SK-N-SH (cell line): Measurements from ENCODE around the gene PSME2. TPM values are rescaled to one million over a fixed set of nuclear protein-coding genes. Genes with fewer than 3 reads are reported as not detected.

ENCODE experiments used
- CTCF ChIA-PET: fragments of 300-600, 350-600 bp; formaldehyde crosslinking; extraction: SDS; loops from one replicate; lab custom pipeline; 2021; lab: Yijun Ruan, JAX
- POLR2A ChIA-PET: fragments of 350-600 bp; sonication (Branson Sonifier 250); formaldehyde crosslinking; extraction: SDS; loops from one replicate; lab custom pipeline; 2020; ENCODE audit warnings: antibody characterized with exemption, inconsistent platforms; lab: Yijun Ruan, JAX
- DNase-seq: peaks from one replicate; pipeline ENCODE4 v3.0.0; 2012
- H2AFZ ChIP-seq: fragments of 200-600 bp; sonication (generic); 2 replicates; pipeline ENCODE4 v1.8.1; 2016; ENCODE audit warnings: antibody characterized with exemption, mild to moderate bottlenecking, low read depth
- H3F3A ChIP-seq: fragments of 200-600 bp; sonication (generic); replicated peaks from 2 replicates; pipeline ENCODE3; 2016; ENCODE audit warnings: antibody characterized with exemption, mild to moderate bottlenecking; ENCODE audit not compliant: insufficient read depth
- H3K27ac ChIP-seq, 2 experiments: fragments of 200-500 bp in 1 of 2; fragments of 200-600 bp in 1 of 2; sonication (Bioruptor generic) in 1 of 2; sonication (generic), shearing (Covaris generic) in 1 of 2; 2 replicates each; pipeline versions ENCODE4 v1.5.1 to v1.6.1; 2014 to 2016; ENCODE audit warnings: low read depth in 2 of 2, inconsistent platforms in 1 of 2, low read length in 1 of 2, mild to moderate bottlenecking in 1 of 2, mixed read lengths in 1 of 2
- H3K27me3 ChIP-seq: fragments of 200-600 bp; sonication (generic), shearing (Covaris generic); 2 replicates; pipeline ENCODE4 v1.6.1; 2016; ENCODE audit warnings: mixed run types; ENCODE audit not compliant: insufficient read depth
- H3K36me3 ChIP-seq, 2 experiments: fragments of 200-500 bp in 1 of 2; fragments of 200-600 bp in 1 of 2; sonication (Bioruptor generic) in 1 of 2; sonication (generic) in 1 of 2; replicated peaks in 1 of 2; 2 replicates each; pipeline versions ENCODE3 to v1.5.1; 2014 to 2016; ENCODE audit warnings: low read length in 1 of 2, mild to moderate bottlenecking in 1 of 2; ENCODE audit not compliant: insufficient read depth in 2 of 2, control insufficient read depth in 1 of 2
- H3K4me1 ChIP-seq, 2 experiments: fragments of 200-500 bp in 1 of 2; fragments of 200-600 bp in 1 of 2; sonication (Bioruptor generic) in 1 of 2; sonication (generic), shearing (Covaris generic) in 1 of 2; 2 replicates each; pipeline versions ENCODE4 v1.5.1 to v1.6.1; 2014 to 2016; ENCODE audit warnings: low read depth in 1 of 2, low read length in 1 of 2, mixed run types in 1 of 2; ENCODE audit not compliant: insufficient read depth in 2 of 2, control insufficient read depth in 1 of 2
- H3K4me2 ChIP-seq: fragments of 200-600 bp; sonication (generic), shearing (Covaris generic); 2 replicates; pipeline ENCODE4 v1.6.1; 2017; ENCODE audit warnings: mixed run types
- H3K4me3 ChIP-seq, 2 experiments: fragments of 200-500 bp in 1 of 2; fragments of 200-600 bp in 1 of 2; sonication (Bioruptor generic) in 1 of 2; sonication (generic), shearing (Covaris generic) in 1 of 2; 2 replicates each; pipeline versions ENCODE4 v1.5.1 to v1.8.1; 2014 to 2016; ENCODE audit warnings: low read depth in 2 of 2, inconsistent platforms in 1 of 2, low read length in 1 of 2, mild to moderate bottlenecking in 1 of 2, mixed read lengths in 1 of 2, moderate library complexity in 1 of 2
- H3K79me2 ChIP-seq: fragments of 200-600 bp; sonication (generic); 2 replicates; pipeline ENCODE4 v1.8.1; 2017; ENCODE audit warnings: mild to moderate bottlenecking; ENCODE audit not compliant: insufficient read depth
- H3K9ac ChIP-seq: fragments of 200-600 bp; sonication (generic); 2 replicates; pipeline ENCODE4 v1.6.1; 2017; ENCODE audit warnings: mixed run types
- H3K9me2 ChIP-seq: fragments of 200-600 bp; sonication (generic); 2 replicates; pipeline ENCODE4 v1.6.1; 2017; ENCODE audit warnings: mixed run types
- H3K9me3 ChIP-seq: fragments of 200-600 bp; sonication (generic); 2 replicates; pipeline ENCODE4 v1.6.1; 2017; ENCODE audit warnings: mixed run types, mild to moderate bottlenecking, moderate library complexity
- H4K20me1 ChIP-seq: fragments of 200-600 bp; sonication (generic); 2 replicates; pipeline ENCODE4 v1.6.1; 2017; ENCODE audit warnings: mild to moderate bottlenecking, mixed run types; ENCODE audit not compliant: insufficient read depth
- CTCF ChIP-seq: fragments of 200-600 bp; sonication (generic); IDR thresholded peaks from 2 replicates; pipeline ENCODE4 v1.6.1; 2017; ENCODE audit warnings: antibody characterized with exemption, mild to moderate bottlenecking, moderate library complexity
- EZH2phosphoT487 ChIP-seq: fragments of 200-600 bp; sonication (generic); IDR thresholded peaks from 2 replicates; pipeline ENCODE4 v1.6.1; 2017; ENCODE audit warnings: low read depth, mixed run types, mild to moderate bottlenecking, antibody characterized with exemption, moderate library complexity, borderline replicate concordance
- FOXJ3 ChIP-seq: sonication (generic); formaldehyde crosslinking; IDR thresholded peaks from 2 replicates; pipeline ENCODE4 v1.5.1; 2020; ENCODE audit warnings: mild to moderate bottlenecking, missing genetic modification reagents
- GATA2 ChIP-seq: sonication (generic); formaldehyde crosslinking; IDR thresholded peaks from 2 replicates; pipeline ENCODE4 v1.5.0; 2020; ENCODE audit warnings: mild to moderate bottlenecking, missing genetic modification reagents
- JUND ChIP-seq: IDR thresholded peaks from 2 replicates; pipeline ENCODE4 v1.4.0; 2012
- MXI1 ChIP-seq: IDR thresholded peaks from 2 replicates; pipeline ENCODE4 v1.6.1; 2012; ENCODE audit warnings: mild to moderate bottlenecking, low read depth, low read length, improper control_type of control experiment
- NFIC ChIP-seq: IDR thresholded peaks from 2 replicates; pipeline ENCODE4 v1.4.0; 2012; ENCODE audit warnings: borderline replicate concordance
- PBX3 ChIP-seq: IDR thresholded peaks from 2 replicates; pipeline ENCODE4; 2012
- RAD21 ChIP-seq: IDR thresholded peaks from 2 replicates; pipeline ENCODE4 v1.6.1; 2012; ENCODE audit warnings: mild to moderate bottlenecking, low read length
- RCOR1 ChIP-seq: fragments of 150-350 bp; IDR thresholded peaks from 2 replicates; pipeline ENCODE4 v1.6.1; 2017; ENCODE audit warnings: antibody characterized with exemption, low read length
- SIN3A ChIP-seq: IDR thresholded peaks from 2 replicates; pipeline ENCODE4 v1.6.1; 2012; ENCODE audit warnings: low read depth, mild to moderate bottlenecking, low read length, moderate library complexity, borderline replicate concordance
- ZBTB33 ChIP-seq: IDR thresholded peaks from 2 replicates; pipeline ENCODE4 v1.4.0; 2012; ENCODE audit warnings: low read depth, borderline replicate concordance
- WGBS: methylation state at CpG from one replicate; pipeline ENCODE4 v1.1.6; 2017; ENCODE audit warnings: low lambda C conversion rate; 5-methylcytosine and 5-hydroxymethylcytosine counted together
- polyA plus RNA-seq, 3 experiments: library from polyadenylated mRNA; depleted of rRNA; stranded (reverse); fragments of >200 nt; gene quantifications; 2 replicates each; pipeline ENCODE4 v1.2.3, GENCODE V29; 2012

PSME2 gene
- polyA plus RNA-seq, 1 of the 3 experiments (the other 2 are of a cell fraction), result 147 TPM

- no peaks in the 10 kb centered on the region for H3K9me2 ChIP-seq
- ChIA-PET CTCF (interaction anchor here (1.2 to 2.6 kb wide), 3 partner anchors 16 to 23 kb away, joined by 3 to 13 read pairs (median 3); no protein-coding TSS in a partner anchor), POLR2A (interaction anchor here (0.7 kb wide), 2 partner anchors 14 to 41 kb away, joined by 3 read pairs; no protein-coding TSS in a partner anchor)
- H3K9me3 ChIP-seq, result no peaks in the 10 kb centered on the region
- TF ChIP-seq SIN3A (no peak), MXI1 (no peak), FOXJ3 (CRISPR knock-in tag) (no peak), JUND (no peak), ZBTB33 (no peak), NFIC (no peak), RCOR1 (no peak), RAD21 (no peak)
- H4K20me1 ChIP-seq, result no peaks in the 10 kb centered on the region
- H3K4me3 ChIP-seq, result no peak overlapping the region
- no peaks in the 10 kb centered on the region for H3K36me3 ChIP-seq
- no peak overlapping the region for H3K4me2 ChIP-seq
- H3K27ac ChIP-seq, result no peak overlapping the region
- H3K4me1 ChIP-seq, result peaks cover 0 to 19% of the 10 kb centered on the region in 2 experiments; a peak in 1 of 4 replicates
- no peaks in the 10 kb centered on the region for H3K27me3 ChIP-seq
- no peak overlapping the region for H3K9ac ChIP-seq
- WGBS, result 83% methylated on average over 15 of the region's 24 CpGs
- peaks cover 7% of the 10 kb centered on the region for H3F3A ChIP-seq
- DNase-seq, result no peak
- peaks cover 4% of the 10 kb centered on the region; the same call in 1 of the 2 replicates for H3K79me2 ChIP-seq
- H2AFZ ChIP-seq, result no peak overlapping the region
Measured at GRCh38 chr14:24132061-24132685, 14.2 kb downstream of the PSME2 start.

- 75% methylated on average over 8 of the region's 15 CpGs for WGBS
- no peak overlapping the region for H3K4me2 ChIP-seq
- H3K9me3 ChIP-seq, result no peaks in the 10 kb centered on the region
- TF ChIP-seq GATA2 (no peak), EZH2phosphoT487 (no peak), CTCF (no peak), PBX3 (no peak)
- H4K20me1 ChIP-seq, result no peaks in the 10 kb centered on the region
- ChIA-PET CTCF (interaction anchor here (1.5 to 1.6 kb wide), 2 partner anchors 20 to 73 kb away, joined by 3 to 6 read pairs; no protein-coding TSS in a partner anchor), POLR2A (interaction anchor here (0.7 to 2.3 kb wide), 2 partner anchors 14 to 17 kb away, joined by 3 to 6 read pairs; partner anchors contain the start of genes DCAF11 and NRL)
- no peaks in the 10 kb centered on the region for H3K9me2 ChIP-seq
- peaks cover 0 to 13% of the 10 kb centered on the region in 2 experiments; a peak in 1 of 4 replicates for H3K4me1 ChIP-seq
- H2AFZ ChIP-seq, result no peak overlapping the region
- no peaks in the 10 kb centered on the region for H3K36me3 ChIP-seq
- no peak overlapping the region for H3K4me3 ChIP-seq
- H3K27me3 ChIP-seq, result no peaks in the 10 kb centered on the region
- H3K9ac ChIP-seq, result no peak overlapping the region
- peaks cover under 1% of the 10 kb centered on the region; the same call in 1 of the 2 replicates for H3K79me2 ChIP-seq
- peaks cover 9% of the 10 kb centered on the region for H3F3A ChIP-seq
- H3K27ac ChIP-seq, result no peak overlapping the region
- DNase-seq, result no peak
Measured at GRCh38 chr14:24131549-24131966, 14.9 kb downstream of the PSME2 start.
